Stromal cell of bone marrow (primary cell): ENCODE measurements around the gene NFYA.
"Not testable (repeated sequence)": the region's sequence is repeated elsewhere in the genome, so short reads cannot be mapped to it uniquely, and the experiment has no call there.

Experiments
- DNase-seq: peaks from one replicate; pipeline ENCODE4 v3.0.0-alpha.2; 2012; ENCODE audit warnings: low read depth

Gene NFYA

GRCh38 chr6:41073203-41073967, 611 bp downstream of the NFYA start:
- no peak for DNase-seq

DNA sequence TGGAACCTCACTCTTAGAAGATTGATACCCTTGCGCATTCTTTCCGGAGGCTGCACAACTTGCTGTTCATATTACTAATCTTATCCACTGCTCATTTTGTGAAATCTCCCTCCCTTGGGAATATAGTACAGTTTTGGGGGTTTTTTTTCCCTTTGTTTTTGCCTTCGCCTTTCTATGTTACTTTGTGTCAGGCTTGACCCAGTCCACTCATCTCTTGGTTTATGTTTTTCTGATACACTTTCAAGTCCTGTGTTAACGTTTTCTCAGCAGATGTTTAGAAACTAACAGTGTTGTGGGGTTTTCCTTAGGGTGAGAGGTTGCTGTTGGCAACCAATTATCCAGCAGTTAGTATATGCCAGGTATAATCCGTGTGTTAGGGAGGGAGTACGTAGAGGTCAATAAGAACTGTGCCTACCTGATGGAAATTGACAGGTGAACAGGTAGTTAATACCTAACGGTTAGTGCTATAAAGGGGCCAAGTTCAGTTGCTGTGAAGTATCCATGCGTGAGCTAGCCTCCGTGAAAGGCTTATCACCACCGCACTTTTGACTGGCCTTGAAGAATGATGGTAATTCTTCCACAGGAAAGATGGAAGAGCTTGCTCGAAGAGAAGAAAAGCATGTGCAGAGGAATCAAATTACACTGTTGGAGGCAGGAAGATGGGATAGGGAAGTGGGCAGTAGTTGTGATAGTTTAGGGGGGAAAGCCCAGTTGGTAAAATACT, 1.4 kb downstream of the NFYA start:
- peak; percentile 50 for DNase-seq

GRCh38 chr6:41074692-41075436, 2.1 kb downstream of the NFYA start:
- DNase-seq, result no peak

DNA sequence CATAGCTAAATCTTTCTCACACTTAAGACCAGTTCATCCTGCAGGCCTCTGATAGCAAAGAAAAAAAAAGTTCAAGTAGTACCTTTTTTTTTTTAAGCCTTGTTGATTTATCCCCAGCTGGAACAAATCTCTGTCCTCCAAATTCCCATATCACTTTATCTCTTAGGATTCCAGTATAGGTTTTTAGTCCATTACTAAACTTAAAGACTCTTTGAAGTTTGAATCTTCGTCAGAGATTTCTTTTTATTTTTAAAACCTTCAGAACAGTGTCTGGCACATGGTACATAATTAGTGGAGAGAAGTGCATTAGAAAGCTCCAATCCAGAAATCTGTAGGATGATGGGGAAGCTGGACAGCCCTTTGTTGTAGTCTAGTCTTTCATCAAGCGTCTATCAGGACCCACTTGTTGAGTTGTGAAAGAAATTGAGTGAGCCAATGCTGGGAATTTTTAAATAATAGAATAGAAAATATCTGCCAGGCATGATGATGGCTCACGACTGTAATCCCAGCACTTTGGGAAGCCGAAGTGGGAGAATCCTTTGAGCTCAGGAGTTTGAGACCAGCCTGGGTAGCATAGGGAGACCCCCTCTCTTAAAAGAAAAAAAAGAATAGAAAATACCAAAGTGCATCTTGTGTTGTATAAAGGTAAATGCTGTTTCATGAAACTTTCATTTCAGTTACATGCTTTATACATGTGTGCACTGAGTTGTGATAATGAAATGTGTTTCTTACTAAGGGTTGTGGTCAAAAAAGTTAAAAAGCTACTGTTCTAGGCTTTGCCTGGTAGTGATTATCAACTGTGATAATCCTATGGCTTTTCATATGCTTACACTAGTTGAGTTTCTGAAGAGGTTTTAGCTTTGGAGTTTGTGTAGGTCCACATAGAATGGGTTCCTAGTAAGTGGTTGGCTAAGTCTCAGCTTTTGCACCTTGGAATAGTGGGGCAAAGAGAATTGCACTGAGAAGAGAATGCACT, 3.2 kb downstream of the NFYA start:
- DNase-seq, result no peak

- DNase-seq, result no peak
Observed at GRCh38 chr6:41077536-41077935, 4.8 kb downstream of the NFYA start.

- DNase-seq, result no peak
Observed at GRCh38 chr6:41078101-41078500, 5.3 kb downstream of the NFYA start.

- DNase-seq, result no peak
Observed at GRCh38 chr6:41079080-41079479, 6.3 kb downstream of the NFYA start.

DNA sequence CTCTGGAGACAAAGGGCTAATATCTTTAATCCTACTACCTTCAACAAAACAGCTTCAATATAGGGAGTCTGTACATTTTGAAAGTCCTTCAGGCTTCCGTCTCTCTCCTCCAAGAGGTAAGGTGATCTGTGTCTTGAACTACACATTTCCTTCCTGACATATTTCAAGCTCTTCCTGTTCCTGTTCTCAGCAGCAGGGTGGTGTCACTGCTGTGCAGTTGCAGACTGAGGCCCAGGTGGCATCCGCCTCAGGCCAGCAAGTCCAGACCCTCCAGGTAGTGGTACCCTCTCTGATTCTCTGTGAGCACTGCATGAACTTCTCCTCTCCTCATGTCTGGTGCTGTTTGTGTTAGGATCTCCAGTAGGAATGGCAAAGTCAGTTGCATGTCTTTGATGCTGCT, 7.8 kb downstream of the NFYA start:
- DNase-seq, result no peak

DNA sequence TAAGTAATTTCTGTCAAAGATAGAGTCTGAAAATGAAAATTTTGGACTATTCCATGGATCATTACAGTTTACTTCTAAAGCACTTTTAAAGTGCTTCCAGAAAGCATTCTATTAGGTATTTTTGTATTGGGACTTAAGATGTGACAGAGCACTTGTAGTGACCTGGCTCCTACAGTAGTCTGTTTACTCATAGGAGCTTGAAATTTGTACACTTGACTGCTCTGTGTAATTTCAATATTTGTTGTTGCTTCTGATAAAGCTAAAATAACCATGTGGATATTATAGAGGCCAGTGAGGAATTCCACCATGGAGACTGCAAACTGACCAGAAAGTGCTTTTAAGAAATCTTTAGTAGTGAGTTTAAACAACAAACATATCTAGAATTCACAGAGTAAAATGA, 10.3 kb downstream of the NFYA start:
- no peak for DNase-seq

- DNase-seq, result no peak
Observed at GRCh38 chr6:41085182-41085581, 12.4 kb downstream of the NFYA start.

DNA sequence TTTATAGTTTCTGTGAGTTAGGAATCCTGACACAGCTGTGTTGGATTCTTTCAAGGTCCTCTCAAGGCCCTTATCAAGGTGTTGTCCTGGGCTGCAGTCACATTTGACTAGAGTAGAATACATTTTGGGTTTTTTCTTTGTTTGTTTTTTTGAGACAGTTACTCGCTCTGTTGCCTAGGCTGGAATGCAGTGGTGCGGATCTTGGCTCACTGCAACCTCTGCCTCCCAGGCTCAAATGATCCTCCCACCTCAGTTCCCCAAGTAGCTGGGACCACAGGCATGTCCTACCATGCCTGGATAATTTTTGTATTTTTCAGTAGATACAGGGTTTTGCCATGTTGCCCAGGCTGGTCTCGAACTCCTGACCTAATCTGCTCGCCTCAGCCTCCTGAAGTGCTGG, 15.7 kb downstream of the NFYA start:
- no peak for DNase-seq

GRCh38 chr6:41090841-41091761, 18.3 kb downstream of the NFYA start:
- DNase-seq, result no peak

DNA sequence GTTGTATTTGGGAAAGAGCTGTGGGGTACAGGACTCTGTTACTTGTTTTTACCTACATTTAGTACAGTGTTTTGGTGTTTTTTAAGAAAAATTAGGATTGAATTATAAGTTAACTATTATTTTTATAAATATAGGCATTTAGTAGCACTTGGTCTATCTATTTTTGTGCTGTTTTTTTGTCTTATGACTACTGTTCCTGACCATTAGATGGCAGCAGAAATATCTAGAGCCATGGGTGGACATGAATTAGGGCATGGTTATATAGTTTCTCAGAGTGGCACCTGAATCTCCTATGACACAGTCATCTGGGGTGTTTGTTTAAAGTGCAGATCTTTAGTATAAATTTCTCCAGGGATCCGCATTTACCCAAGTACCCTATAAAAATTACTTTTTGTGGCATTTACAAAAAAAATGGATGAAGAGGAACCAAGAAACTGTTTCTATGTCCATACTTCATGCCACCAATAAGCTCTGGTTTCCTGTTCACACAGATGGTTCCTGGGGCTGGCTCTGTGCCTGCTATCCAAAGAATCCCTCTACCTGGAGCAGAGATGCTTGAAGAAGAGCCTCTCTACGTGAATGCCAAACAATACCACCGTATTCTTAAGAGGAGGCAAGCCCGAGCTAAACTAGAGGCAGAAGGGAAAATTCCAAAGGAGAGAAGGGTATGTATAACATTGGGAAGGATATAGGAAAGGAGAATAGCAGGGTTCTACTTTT, 19.8 kb downstream of the NFYA start:
- no peak for DNase-seq

GRCh38 chr6:41093729-41094128, 21.0 kb downstream of the NFYA start:
- DNase-seq, result no peak

DNA sequence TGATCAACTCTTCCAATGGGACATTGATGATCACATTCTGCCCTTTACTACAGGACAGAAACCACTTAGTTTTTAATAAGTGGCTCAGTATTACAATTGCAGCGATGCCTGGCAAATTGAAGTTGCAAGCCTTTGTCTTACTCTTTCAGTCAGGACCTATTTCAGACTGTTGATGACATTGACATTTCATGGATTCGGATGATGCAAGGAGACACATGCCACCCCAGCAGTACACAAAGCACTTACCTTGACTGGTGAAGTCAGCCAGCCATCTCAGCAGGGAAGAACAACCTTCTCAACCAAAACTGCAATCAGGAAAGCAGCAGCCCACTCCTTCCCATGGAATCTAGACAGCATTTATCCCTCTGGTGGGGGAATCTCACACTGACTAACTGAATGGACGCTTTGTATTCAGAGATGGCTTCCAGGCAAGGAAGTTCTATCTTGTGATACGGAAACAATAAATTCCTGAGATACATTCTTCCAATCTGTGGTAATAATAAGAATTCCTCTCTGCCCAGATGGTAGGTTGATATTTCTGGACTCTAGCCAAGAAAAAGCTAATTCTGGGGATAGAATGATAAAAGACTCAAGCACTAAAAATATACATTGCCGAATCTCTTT, 24.8 kb downstream of the NFYA start:
- no peak for DNase-seq

DNA sequence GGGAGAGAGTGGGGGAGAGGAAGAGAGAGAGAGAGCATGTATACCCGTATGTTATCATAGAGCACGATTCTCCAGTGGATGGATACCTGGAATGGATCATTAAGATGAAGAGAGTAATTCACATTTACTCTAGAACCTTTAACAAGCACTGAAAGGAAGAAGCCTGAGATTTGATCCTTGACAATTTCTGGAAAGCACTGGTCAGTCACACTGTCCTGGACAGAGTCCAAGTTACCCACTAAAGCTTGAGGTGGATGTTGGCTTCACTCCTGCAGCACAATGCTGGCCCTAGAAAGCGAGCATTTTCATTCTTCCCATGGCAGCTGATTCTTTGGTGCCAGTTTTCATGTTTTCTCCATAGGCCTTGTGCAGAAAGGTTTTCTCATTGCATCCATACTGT, 25.6 kb downstream of the NFYA start:
- DNase-seq, result no peak

DNA sequence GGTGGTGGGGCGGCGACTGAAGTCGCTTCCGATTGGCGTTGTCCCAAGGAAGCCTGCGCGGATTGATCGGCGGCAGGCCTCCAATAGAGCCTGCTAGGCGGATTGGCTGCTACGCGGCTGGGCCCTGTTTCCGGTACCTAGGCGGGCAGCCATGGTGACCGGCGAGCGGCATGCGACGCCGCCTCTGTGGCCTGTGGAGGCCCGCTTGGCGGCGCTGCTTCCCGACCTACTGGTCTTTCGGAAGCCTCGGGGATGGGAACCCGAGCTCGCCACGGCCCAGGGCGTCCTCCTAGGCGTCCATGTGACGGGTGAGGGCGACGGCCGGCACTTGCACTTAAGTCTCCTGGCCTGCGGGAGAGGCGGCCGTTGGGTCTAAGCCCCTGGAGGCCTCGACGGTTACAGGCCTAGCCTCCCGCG, 28.1 kb downstream of the NFYA start:
- no peak for DNase-seq

DNA sequence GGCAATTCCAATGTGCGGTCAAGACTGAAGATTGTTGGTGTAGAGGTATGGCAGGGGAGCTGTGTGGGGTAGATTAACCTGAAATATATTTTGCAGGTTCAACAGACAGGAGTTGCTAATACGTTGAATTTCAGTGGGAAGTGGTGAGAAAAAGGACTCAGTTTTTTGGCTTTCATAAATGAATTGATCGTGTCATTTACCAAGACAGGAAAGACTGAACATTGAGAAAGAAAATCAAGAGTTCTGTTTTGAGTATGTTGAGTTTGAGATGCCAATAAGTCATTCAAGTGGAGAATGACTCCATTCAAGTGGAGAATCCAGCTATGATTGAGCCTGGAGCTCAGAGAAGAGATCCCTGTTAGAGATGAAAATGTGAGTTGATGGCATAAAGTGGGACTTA, 31.1 kb downstream of the NFYA start:
- no peak for DNase-seq

DNA sequence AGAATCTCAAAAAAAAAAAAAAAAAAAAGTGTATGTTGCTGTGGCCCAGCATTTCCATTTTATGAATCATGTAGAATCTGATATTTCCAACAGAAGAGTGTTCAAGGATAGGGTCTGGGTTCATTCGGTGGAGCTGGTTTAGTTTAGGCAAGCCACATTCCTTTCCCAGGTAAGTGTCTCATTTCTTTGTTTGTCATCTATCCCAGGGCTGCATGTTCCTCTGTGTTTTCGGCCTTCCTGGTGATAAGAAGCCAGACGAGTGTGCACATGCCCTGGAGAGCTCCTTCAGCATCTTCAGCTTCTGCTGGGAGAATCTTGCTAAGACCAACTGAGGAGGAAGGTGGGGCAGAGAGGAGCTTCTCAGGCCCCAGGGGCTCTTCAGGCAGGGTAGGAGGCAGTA, 38.2 kb downstream of the NFYA start:
- no peak for DNase-seq

DNA sequence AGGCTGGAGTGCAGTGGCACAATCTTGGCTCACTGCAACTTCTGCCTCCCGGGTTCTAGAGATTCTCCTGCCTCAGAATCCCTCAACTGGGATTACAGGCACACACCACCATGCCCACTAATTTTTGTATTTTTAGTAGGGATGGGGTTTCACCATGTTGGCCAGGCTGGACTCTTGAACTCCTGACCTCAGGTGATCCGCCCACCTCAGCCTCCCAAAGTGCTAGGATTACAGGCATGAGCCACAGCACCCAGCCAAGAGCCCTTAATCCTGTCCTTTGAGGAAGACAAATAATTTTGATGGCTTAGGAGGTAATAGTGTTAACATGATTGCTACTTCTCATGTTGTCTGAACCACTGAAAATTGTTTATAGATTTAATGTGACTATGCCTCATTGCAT, 42.3 kb downstream of the NFYA start:
- DNase-seq, result not testable (repeated sequence)
